Endothelial cell of umbilical vein (primary cell): ENCODE results near the gene INKA1. TPM values are rescaled to one million over a fixed set of nuclear protein-coding genes. Genes with fewer than 3 reads are reported as not detected.

Source experiments
- BruUV-seq: library from RNA; stranded (reverse); fragments of 400-500 nt; replicated peaks from 2 replicates; lab custom pipeline; 2021; lab: Mats Ljungman, UMichigan
- CTCF ChIA-PET: fragments of 300-600, 350-600 bp; sonication (Branson Sonifier 250); formaldehyde crosslinking; loops from one replicate; lab custom pipeline; 2021; ENCODE audit warnings: antibody characterized with exemption, inconsistent platforms; lab: Charles Lee
- POLR2A ChIA-PET: fragments of 300-600, 350-600 bp; sonication (Branson Sonifier 250); formaldehyde crosslinking; loops from one replicate; lab custom pipeline; 2021; ENCODE audit warnings: antibody characterized with exemption, inconsistent platforms; lab: Charles Lee
- DNase-seq: peaks from one replicate; pipeline ENCODE4 v3.0.0-alpha.2; 2011; ENCODE audit warnings: low read depth, low spot score
- FAIRE-seq: peaks from 2 replicates; lab custom pipeline; 2011; peaks lifted over from hg19 to GRCh38; lab: Jason Lieb, UNC
- H2AFZ ChIP-seq: 2 replicates; pipeline ENCODE4 v1.6.0; 2012; ENCODE audit warnings: low read depth, low read length, control low read depth, inconsistent platforms
- H3K27ac ChIP-seq: 2 replicates; pipeline ENCODE4 v1.5.1; 2011; ENCODE audit warnings: low read depth, mild to moderate bottlenecking, control low read depth, low read length, moderate library complexity; ENCODE audit not compliant: insufficient read depth
- H3K27me3 ChIP-seq, 2 experiments: 2 replicates each; pipeline versions ENCODE4 v1.6.0 to v1.6.1; 2011; ENCODE audit warnings: low read length in 2 of 2, mixed read lengths in 1 of 2; ENCODE audit not compliant: control insufficient read depth in 2 of 2, insufficient read depth in 2 of 2
- H3K36me3 ChIP-seq, 2 experiments: 2 replicates in 1 of 2; 3 replicates in 1 of 2; pipeline ENCODE4 v1.5.1; 2011; ENCODE audit warnings: low read length in 2 of 2, mild to moderate bottlenecking in 1 of 2, moderate library complexity in 1 of 2; ENCODE audit not compliant: control insufficient read depth in 2 of 2, insufficient read depth in 2 of 2; ENCODE audit errors: extremely low read depth in 1 of 2
- H3K4me1 ChIP-seq: 3 replicates; pipeline ENCODE4 v1.5.1; 2011; ENCODE audit warnings: mild to moderate bottlenecking, low read length; ENCODE audit not compliant: control insufficient read depth, insufficient read depth; ENCODE audit errors: extremely low read depth
- H3K4me2 ChIP-seq: 2 replicates; pipeline ENCODE4 v1.6.1; 2011; ENCODE audit warnings: low read length, control low read depth, mixed read lengths; ENCODE audit not compliant: insufficient read depth
- H3K4me3 ChIP-seq, 3 experiments: fragments of 200-600 bp in 1 of 3; sonication (generic), shearing (Covaris generic) in 1 of 3; replicated peaks in 1 of 3; 2 replicates each; pipeline ENCODE4 v1.5.1; 2011 to 2016; ENCODE audit warnings: control low read depth in 3 of 3, low read length in 3 of 3, mild to moderate bottlenecking in 2 of 3, inconsistent platforms in 1 of 3, low read depth in 1 of 3, moderate library complexity in 1 of 3; ENCODE audit not compliant: insufficient read depth in 1 of 3
- H3K79me2 ChIP-seq: 2 replicates; pipeline ENCODE4 v1.6.0; 2012; ENCODE audit warnings: low read length, inconsistent platforms; ENCODE audit not compliant: control insufficient read depth, insufficient read depth
- H3K9ac ChIP-seq: replicated peaks from 2 replicates; pipeline ENCODE3; 2011; ENCODE audit warnings: low read length, control low read depth; ENCODE audit not compliant: insufficient read depth; ENCODE audit errors: extremely low read depth
- H3K9me1 ChIP-seq: replicated peaks from 3 replicates; pipeline ENCODE4 v1.6.0; 2011; ENCODE audit warnings: mild to moderate bottlenecking, low read length; ENCODE audit not compliant: control insufficient read depth, insufficient read depth; ENCODE audit errors: extremely low read depth
- H3K9me3 ChIP-seq: replicated peaks from 2 replicates; pipeline ENCODE4 v1.5.1; 2012; ENCODE audit warnings: low read length, inconsistent platforms; ENCODE audit not compliant: control insufficient read depth, insufficient read depth
- H4K20me1 ChIP-seq: replicated peaks from 2 replicates; pipeline ENCODE3; 2011; ENCODE audit warnings: mild to moderate bottlenecking, low read length; ENCODE audit not compliant: control insufficient read depth, insufficient read depth; ENCODE audit errors: extremely low read depth
- EZH2 ChIP-seq: IDR thresholded peaks from 2 replicates; pipeline ENCODE4 v1.6.1; 2012; ENCODE audit warnings: borderline replicate concordance, low read depth, mild to moderate bottlenecking, moderate library complexity, low read length, inconsistent platforms; ENCODE audit not compliant: severe bottlenecking
- FOS ChIP-seq: IDR thresholded peaks from 2 replicates; pipeline ENCODE4 v1.6.1; 2011; ENCODE audit warnings: mild to moderate bottlenecking, low read length, moderate library complexity, borderline replicate concordance; ENCODE audit not compliant: insufficient read depth
- GATA2 ChIP-seq: IDR thresholded peaks from 2 replicates; pipeline ENCODE4 v1.7.0; 2011; ENCODE audit warnings: low read depth, mild to moderate bottlenecking, moderate library complexity, mixed read lengths, low read length; ENCODE audit not compliant: insufficient read length, insufficient read depth
- JUN ChIP-seq: IDR thresholded peaks from 2 replicates; pipeline ENCODE4 v1.6.1; 2011; ENCODE audit warnings: borderline replicate concordance, low read depth; ENCODE audit not compliant: insufficient read length, insufficient read depth
- MYC ChIP-seq: IDR thresholded peaks from one replicate; pipeline ENCODE4 v1.6.1; 2011; ENCODE audit warnings: mild to moderate bottlenecking, low read depth, low read length
- POLR2A ChIP-seq: IDR thresholded peaks from 2 replicates; pipeline ENCODE4 v1.6.1; 2012; ENCODE audit warnings: low read depth, mild to moderate bottlenecking, control low read depth, low read length
- POLR2AphosphoS5 ChIP-seq: IDR thresholded peaks from 2 replicates; pipeline ENCODE4 v1.6.1; 2012; ENCODE audit warnings: low read depth, mild to moderate bottlenecking, control low read depth, low read length, moderate library complexity; ENCODE audit not compliant: insufficient read depth
- dilution Hi-C: fragments of 300-500 bp; cut with MboI; formaldehyde crosslinking; loops from one replicate; pipeline ENCODE4 v1.15.0; 2019; ENCODE audit warnings: low sequenced_read_pairs; ENCODE audit not compliant: extremely low pct_ligation_motif_present
- intact Hi-C: fragments of 100-400 bp; cut with micrococcal nuclease; formaldehyde crosslinking; loops from one replicate; pipeline ENCODE4 v1.10.0; 2022
- polyA plus RNA-seq, 4 experiments: library from polyadenylated mRNA; depleted of rRNA in 3 of 4; stranded (reverse) in 3 of 4; unstranded in 1 of 4; fragments of >200 nt; gene quantifications; 2 replicates each; pipeline versions ENCODE4 v1.2.1 to v1.2.3, GENCODE V29; 2011 to 2012; ENCODE audit warnings: missing spikeins in 1 of 4
- total RNA-seq: library from RNA; stranded (reverse); gene quantifications from 2 replicates; pipeline ENCODE4 v1.2.3, GENCODE V29; 2021
- TF ChIP-seq, protein P1 (sequence below): IDR thresholded peaks from 2 replicates; pipeline ENCODE4 v1.6.1; 2011; ENCODE audit not compliant: insufficient read depth, insufficient read length
- TF ChIP-seq, protein P2 (sequence below), 2 donors: IDR thresholded peaks; 1 replicate in 1 of 2; 2 replicates in 1 of 2; pipeline ENCODE4 v1.5.1; 2011; ENCODE audit warnings: low read length in 2 of 2, mild to moderate bottlenecking in 2 of 2, moderate library complexity in 2 of 2, control low read depth in 1 of 2, inconsistent platforms in 1 of 2, low read depth in 1 of 2; ENCODE audit not compliant: insufficient read depth in 1 of 2; ENCODE audit errors: extremely low read depth in 1 of 2

The INKA1 gene
- total and polyA plus RNA-seq, 2 donors (not counting 3 experiments of a cell fraction or from before 2014, with no cell fraction given), result 24.0 to 37.8 TPM

DNA sequence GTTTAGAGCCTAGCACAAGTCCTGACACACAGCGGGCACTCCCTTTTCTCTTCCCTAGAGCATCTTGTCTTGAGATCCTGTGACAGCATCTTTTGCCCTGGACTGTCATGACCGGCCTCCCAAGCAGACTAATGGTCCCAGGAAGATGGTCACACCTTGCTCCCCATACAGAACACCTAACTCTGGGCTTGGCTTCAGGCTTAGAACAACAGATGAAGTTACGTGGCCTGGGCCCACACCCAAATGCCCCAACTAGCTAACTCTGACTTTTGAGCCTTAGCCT lies 15.9 kb upstream of the INKA1 start:
- peak overlapping the region; percentile 85 for H2AFZ ChIP-seq
- H3K27me3 ChIP-seq, result no peaks in the 10 kb centered on the region
- peaks cover 0 to 6% of the 10 kb centered on the region in 2 experiments for H3K36me3 ChIP-seq
- no TSS peak for BruUV-seq
- peaks cover 11% of the 10 kb centered on the region for H3K4me1 ChIP-seq
- dilution Hi-C loops, result no loop called here
- DNase-seq (peak; percentile 47), FAIRE-seq (no peak)
- H3K27ac ChIP-seq, result peak overlapping the region; percentile 38
- H3K79me2 ChIP-seq, result peaks cover 36% of the 10 kb centered on the region
- POLR2A ChIA-PET, result no interaction called here
- H3K4me2 ChIP-seq, result no peak overlapping the region
- H4K20me1 ChIP-seq, result no peaks in the 10 kb centered on the region
- no peak for TF ChIP-seq JUN
- TF ChIP-seq, protein P1, sequence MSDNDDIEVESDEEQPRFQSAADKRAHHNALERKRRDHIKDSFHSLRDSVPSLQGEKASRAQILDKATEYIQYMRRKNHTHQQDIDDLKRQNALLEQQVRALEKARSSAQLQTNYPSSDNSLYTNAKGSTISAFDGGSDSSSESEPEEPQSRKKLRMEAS, result no peak
- no peak for TF ChIP-seq POLR2A
- no peak for TF ChIP-seq MYC
- TF ChIP-seq, protein P2, sequence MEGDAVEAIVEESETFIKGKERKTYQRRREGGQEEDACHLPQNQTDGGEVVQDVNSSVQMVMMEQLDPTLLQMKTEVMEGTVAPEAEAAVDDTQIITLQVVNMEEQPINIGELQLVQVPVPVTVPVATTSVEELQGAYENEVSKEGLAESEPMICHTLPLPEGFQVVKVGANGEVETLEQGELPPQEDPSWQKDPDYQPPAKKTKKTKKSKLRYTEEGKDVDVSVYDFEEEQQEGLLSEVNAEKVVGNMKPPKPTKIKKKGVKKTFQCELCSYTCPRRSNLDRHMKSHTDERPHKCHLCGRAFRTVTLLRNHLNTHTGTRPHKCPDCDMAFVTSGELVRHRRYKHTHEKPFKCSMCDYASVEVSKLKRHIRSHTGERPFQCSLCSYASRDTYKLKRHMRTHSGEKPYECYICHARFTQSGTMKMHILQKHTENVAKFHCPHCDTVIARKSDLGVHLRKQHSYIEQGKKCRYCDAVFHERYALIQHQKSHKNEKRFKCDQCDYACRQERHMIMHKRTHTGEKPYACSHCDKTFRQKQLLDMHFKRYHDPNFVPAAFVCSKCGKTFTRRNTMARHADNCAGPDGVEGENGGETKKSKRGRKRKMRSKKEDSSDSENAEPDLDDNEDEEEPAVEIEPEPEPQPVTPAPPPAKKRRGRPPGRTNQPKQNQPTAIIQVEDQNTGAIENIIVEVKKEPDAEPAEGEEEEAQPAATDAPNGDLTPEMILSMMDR (IDR thresholded peaks at IDR 0.05; ENCODE audit: extremely low read depth in 1 of 2, insufficient read depth in 1 of 2, low read depth in 1 of 2, low read length in 2 of 2), result no peak
- no peak for TF ChIP-seq FOS
- no peak for TF ChIP-seq EZH2
- no peak for TF ChIP-seq POLR2AphosphoS5
- no peak for TF ChIP-seq GATA2
- CTCF ChIA-PET, result interaction anchor here (1.0 to 1.9 kb wide), 2 partner anchors 12 to 16 kb away, joined by 3 to 11 read pairs; partner anchors contain the start of genes CDHR4 and INKA1
- H3K9ac ChIP-seq, result no peak overlapping the region
- intact Hi-C loops, result loop anchor here (5.0 kb wide), 1 partner anchor 235 kb away; the partner anchor contains the start of gene BSN
- H3K9me1 ChIP-seq, result no peaks in the 10 kb centered on the region
- H3K9me3 ChIP-seq, result no peaks in the 10 kb centered on the region
- no peak overlapping the region for H3K4me3 ChIP-seq
